HepG2 (cell line): ENCODE results near the gene CBFA2T2.

Experiments used
- CEBPB ChIP-seq: IDR thresholded peaks from 2 replicates; pipeline ENCODE4 v1.6.1; 2011; ENCODE audit warnings: low read depth, low read length, improper control_type of control experiment, borderline replicate concordance
- HBP1 ChIP-seq: IDR thresholded peaks from 2 replicates; pipeline ENCODE4 v1.6.1; 2016; ENCODE audit warnings: low read depth, control low read depth
- HMGXB4 ChIP-seq, 2 experiments: sonication (generic) in 1 of 2; formaldehyde crosslinking in 1 of 2; IDR thresholded peaks; 2 replicates each; pipeline versions ENCODE4 v1.4.0 to v1.6.1; 2018 to 2020; ENCODE audit warnings: missing genetic modification reagents in 2 of 2, borderline replicate concordance in 1 of 2, low read depth in 1 of 2, mild to moderate bottlenecking in 1 of 2, missing biosample characterization in 1 of 2
- POLR2AphosphoS5 ChIP-seq: IDR thresholded peaks from 2 replicates; pipeline ENCODE4 v1.6.1; 2012; ENCODE audit warnings: low read depth, low read length
- ZBTB8A ChIP-seq: sonication (generic); formaldehyde crosslinking; IDR thresholded peaks from 2 replicates; pipeline ENCODE4 v1.4.0; 2020; ENCODE audit warnings: mild to moderate bottlenecking, low read depth, missing genetic modification reagents, borderline replicate concordance
- ZNF207 ChIP-seq: fragments of 450-650 bp; IDR thresholded peaks from 2 replicates; pipeline ENCODE4 v1.6.1; 2016; ENCODE audit warnings: antibody characterized with exemption, borderline replicate concordance
- ZNF30 ChIP-seq: sonication (generic); formaldehyde crosslinking; IDR thresholded peaks from 2 replicates; pipeline ENCODE4 v1.5.0; 2020; ENCODE audit warnings: mild to moderate bottlenecking, missing genetic modification reagents
- TF ChIP-seq, protein P1 (sequence below): sonication (generic); formaldehyde crosslinking; IDR thresholded peaks from 2 replicates; pipeline ENCODE4 v1.5.0; 2020; ENCODE audit warnings: missing genetic modification reagents

- no peak for TF ChIP-seq ZNF207
- TF ChIP-seq ZNF30 = no peak
- no peak for TF ChIP-seq CEBPB
- no peak for TF ChIP-seq ZBTB8A (CRISPR knock-in tag)
- no peak for TF ChIP-seq HBP1
- TF ChIP-seq, protein P1, sequence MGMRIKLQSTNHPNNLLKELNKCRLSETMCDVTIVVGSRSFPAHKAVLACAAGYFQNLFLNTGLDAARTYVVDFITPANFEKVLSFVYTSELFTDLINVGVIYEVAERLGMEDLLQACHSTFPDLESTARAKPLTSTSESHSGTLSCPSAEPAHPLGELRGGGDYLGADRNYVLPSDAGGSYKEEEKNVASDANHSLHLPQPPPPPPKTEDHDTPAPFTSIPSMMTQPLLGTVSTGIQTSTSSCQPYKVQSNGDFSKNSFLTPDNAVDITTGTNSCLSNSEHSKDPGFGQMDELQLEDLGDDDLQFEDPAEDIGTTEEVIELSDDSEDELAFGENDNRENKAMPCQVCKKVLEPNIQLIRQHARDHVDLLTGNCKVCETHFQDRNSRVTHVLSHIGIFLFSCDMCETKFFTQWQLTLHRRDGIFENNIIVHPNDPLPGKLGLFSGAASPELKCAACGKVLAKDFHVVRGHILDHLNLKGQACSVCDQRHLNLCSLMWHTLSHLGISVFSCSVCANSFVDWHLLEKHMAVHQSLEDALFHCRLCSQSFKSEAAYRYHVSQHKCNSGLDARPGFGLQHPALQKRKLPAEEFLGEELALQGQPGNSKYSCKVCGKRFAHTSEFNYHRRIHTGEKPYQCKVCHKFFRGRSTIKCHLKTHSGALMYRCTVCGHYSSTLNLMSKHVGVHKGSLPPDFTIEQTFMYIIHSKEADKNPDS (CRISPR knock-in tag) = no peak
- no peak for TF ChIP-seq HMGXB4 (CRISPR knock-in tag; IDR thresholded peaks at IDR 0.05; ENCODE audit: borderline replicate concordance in 1 of 2, low read depth in 1 of 2)
- TF ChIP-seq POLR2AphosphoS5 = no peak
These were observed 43.0 kb downstream of the CBFA2T2 start for GRCh38 chr20:33532753-33533459.
